HEK293 (cell line): Measurements from ENCODE around the gene RINL.
A peak's percentile ranks its signal among the peaks of the same experiment; 100 is the strongest.

Experiments
- BCL11A ChIP-seq: fragments of 450-650 bp; formaldehyde crosslinking; IDR thresholded peaks from 2 replicates; pipeline ENCODE4 v1.5.1; 2016; ENCODE audit warnings: low read depth, missing biosample characterization, missing genetic modification characterization
- GLIS1 ChIP-seq: fragments of 450-650 bp; formaldehyde crosslinking; IDR thresholded peaks from 2 replicates; pipeline ENCODE4 v1.5.1; 2016; ENCODE audit warnings: missing biosample characterization, missing genetic modification characterization
- KLF10 ChIP-seq: fragments of 450-650 bp; IDR thresholded peaks from 2 replicates; pipeline ENCODE4 v1.5.1; 2018; ENCODE audit warnings: missing biosample characterization, mild to moderate bottlenecking, missing genetic modification characterization
- SALL2 ChIP-seq: fragments of 450-650 bp; formaldehyde crosslinking; IDR thresholded peaks from 2 replicates; pipeline ENCODE4 v1.5.0; 2017; ENCODE audit warnings: missing biosample characterization, mild to moderate bottlenecking, missing genetic modification characterization, borderline replicate concordance
- ZBTB20 ChIP-seq: fragments of 450-650 bp; formaldehyde crosslinking; IDR thresholded peaks from 2 replicates; pipeline ENCODE4 v1.5.1; 2016; ENCODE audit warnings: missing biosample characterization, missing genetic modification characterization
- ZNF112 ChIP-seq: fragments of 450-650 bp; formaldehyde crosslinking; IDR thresholded peaks from 2 replicates; pipeline ENCODE4 v1.5.0; 2017; ENCODE audit warnings: missing biosample characterization, missing genetic modification characterization
- ZNF157 ChIP-seq: fragments of 450-650 bp; formaldehyde crosslinking; IDR thresholded peaks from 2 replicates; pipeline ENCODE4 v1.5.1; 2016; ENCODE audit warnings: missing biosample characterization, missing genetic modification characterization
- ZNF19 ChIP-seq: fragments of 450-650 bp; formaldehyde crosslinking; IDR thresholded peaks from 2 replicates; pipeline ENCODE4; 2016; ENCODE audit warnings: missing biosample characterization, missing genetic modification characterization, low read depth
- ZNF211 ChIP-seq: fragments of 450-650 bp; formaldehyde crosslinking; IDR thresholded peaks from 2 replicates; pipeline ENCODE4 v1.5.1; 2016; ENCODE audit warnings: low read depth, missing biosample characterization, missing genetic modification characterization
- ZNF221 ChIP-seq: fragments of 450-650 bp; formaldehyde crosslinking; IDR thresholded peaks from 2 replicates; pipeline ENCODE4 v1.5.1; 2017; ENCODE audit warnings: missing biosample characterization, missing genetic modification characterization, borderline replicate concordance
- ZNF23 ChIP-seq: fragments of 450-650 bp; formaldehyde crosslinking; IDR thresholded peaks from 2 replicates; pipeline ENCODE4 v1.5.1; 2016; ENCODE audit warnings: missing biosample characterization, missing genetic modification characterization, borderline replicate concordance
- ZNF416 ChIP-seq: fragments of 450-650 bp; formaldehyde crosslinking; IDR thresholded peaks from 2 replicates; pipeline ENCODE4 v1.5.1; 2016; ENCODE audit warnings: missing biosample characterization, missing genetic modification characterization
- ZNF501 ChIP-seq: fragments of 450-650 bp; formaldehyde crosslinking; IDR thresholded peaks from 2 replicates; pipeline ENCODE4 v1.5.1; 2016; ENCODE audit warnings: missing biosample characterization, missing genetic modification characterization
- ZNF529 ChIP-seq: fragments of 450-650 bp; formaldehyde crosslinking; IDR thresholded peaks from 2 replicates; pipeline ENCODE4 v1.5.1; 2017; ENCODE audit warnings: missing genetic modification characterization, missing biosample characterization; ENCODE audit not compliant: insufficient replicate concordance
- ZNF571 ChIP-seq: fragments of 450-650 bp; formaldehyde crosslinking; IDR thresholded peaks from 2 replicates; pipeline ENCODE4 v1.5.0; 2017; ENCODE audit warnings: missing biosample characterization, missing genetic modification characterization
- ZNF624 ChIP-seq: fragments of 450-650 bp; formaldehyde crosslinking; IDR thresholded peaks from 2 replicates; pipeline ENCODE4 v1.5.1; 2017; ENCODE audit warnings: missing biosample characterization, missing genetic modification characterization
- ZNF707 ChIP-seq: fragments of 450-650 bp; formaldehyde crosslinking; IDR thresholded peaks from 2 replicates; pipeline ENCODE4 v1.5.1; 2016; ENCODE audit warnings: missing biosample characterization, missing genetic modification characterization
- ZNF776 ChIP-seq: fragments of 450-650 bp; formaldehyde crosslinking; IDR thresholded peaks from 2 replicates; pipeline ENCODE4 v1.5.0; 2017; ENCODE audit warnings: missing biosample characterization, missing genetic modification characterization, borderline replicate concordance
- ZNF777 ChIP-seq: fragments of 450-650 bp; formaldehyde crosslinking; IDR thresholded peaks from 2 replicates; pipeline ENCODE4 v1.5.1; 2017; ENCODE audit warnings: missing biosample characterization, missing genetic modification characterization, borderline replicate concordance
- ZNF785 ChIP-seq: fragments of 450-650 bp; formaldehyde crosslinking; IDR thresholded peaks from 2 replicates; pipeline ENCODE4 v1.5.1; 2016; ENCODE audit warnings: missing biosample characterization, missing genetic modification characterization
- ZNF792 ChIP-seq: fragments of 450-650 bp; formaldehyde crosslinking; IDR thresholded peaks from 2 replicates; pipeline ENCODE4 v1.5.1; 2016; ENCODE audit warnings: missing biosample characterization, missing genetic modification characterization
- TF ChIP-seq, protein P1 (sequence below): fragments of 450-650 bp; formaldehyde crosslinking; IDR thresholded peaks from 2 replicates; pipeline ENCODE4 v1.5.1; 2017; ENCODE audit warnings: missing biosample characterization, missing genetic modification characterization
- TF ChIP-seq, protein P2 (sequence below): fragments of 450-650 bp; formaldehyde crosslinking; IDR thresholded peaks from 2 replicates; pipeline ENCODE4; 2016; ENCODE audit warnings: missing biosample characterization, missing genetic modification characterization
- TF ChIP-seq, protein P3 (sequence below): IDR thresholded peaks from 2 replicates; pipeline ENCODE4 v1.6.1; 2011; ENCODE audit warnings: mild to moderate bottlenecking, low read depth, low read length, borderline replicate concordance
- TF ChIP-seq, protein P4 (sequence below): fragments of 450-650 bp; formaldehyde crosslinking; IDR thresholded peaks from 2 replicates; pipeline ENCODE4 v1.5.1; 2017; ENCODE audit warnings: missing biosample characterization, mild to moderate bottlenecking, missing genetic modification characterization, moderate library complexity
- TF ChIP-seq, protein P5 (sequence below): fragments of 450-650 bp; formaldehyde crosslinking; IDR thresholded peaks from 2 replicates; pipeline ENCODE4 v1.5.1; 2017; ENCODE audit warnings: missing biosample characterization, missing genetic modification characterization
- TF ChIP-seq, protein P6 (sequence below): fragments of 450-650 bp; formaldehyde crosslinking; optimal IDR thresholded peaks from 2 replicates; pipeline ENCODE3; 2016; ENCODE audit warnings: missing biosample characterization, mild to moderate bottlenecking, missing genetic modification characterization
- TF ChIP-seq, protein P7 (sequence below): fragments of 450-650 bp; formaldehyde crosslinking; IDR thresholded peaks from 2 replicates; pipeline ENCODE4 v1.5.1; 2016; ENCODE audit warnings: missing biosample characterization, missing genetic modification characterization, borderline replicate concordance

The RINL gene

DNA sequence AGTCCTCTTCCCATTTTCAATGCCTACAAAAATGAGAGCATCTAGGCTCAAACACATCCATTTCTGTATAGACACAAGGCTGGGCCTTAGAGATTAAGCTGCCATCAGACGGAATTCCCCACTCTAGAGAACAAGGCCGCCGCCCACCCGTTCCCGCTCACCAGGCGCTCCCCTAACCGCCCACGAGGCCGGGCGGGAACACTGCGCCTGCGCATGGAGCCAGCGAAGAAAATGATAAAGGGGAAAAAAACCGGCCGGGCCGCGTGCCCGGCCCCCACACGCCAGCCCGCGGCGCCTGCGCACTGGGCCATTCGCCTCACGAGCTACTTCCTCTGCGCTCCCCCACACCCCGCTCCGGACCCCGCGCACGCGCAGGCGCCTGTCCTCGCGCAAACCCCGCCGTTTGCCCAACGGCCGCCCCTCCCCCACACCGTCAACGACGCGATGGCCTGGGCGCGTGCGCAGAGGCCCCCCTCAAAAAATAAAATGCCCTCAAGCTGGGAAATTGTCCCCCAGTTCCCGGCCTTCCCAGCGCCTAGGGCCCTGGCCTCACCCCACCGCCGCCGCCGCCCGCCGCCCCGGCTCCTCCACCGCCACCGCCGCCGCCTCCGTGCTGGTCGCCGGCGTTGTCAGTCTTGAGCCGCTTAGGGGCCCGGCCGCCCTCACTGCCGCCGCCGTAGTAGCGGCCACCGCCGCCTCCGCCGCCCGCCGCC is 28.8 kb downstream of the RINL start (continued):
- TF ChIP-seq ZNF211: no peak
- no peak for TF ChIP-seq ZNF112 (tag by site-specific recombination)
- TF ChIP-seq ZNF501: peak; percentile 94; the same call in 1 of the 2 replicates
- no peak for TF ChIP-seq ZNF571 (tag by site-specific recombination)
- TF ChIP-seq ZNF776: no peak
- TF ChIP-seq, protein P1, sequence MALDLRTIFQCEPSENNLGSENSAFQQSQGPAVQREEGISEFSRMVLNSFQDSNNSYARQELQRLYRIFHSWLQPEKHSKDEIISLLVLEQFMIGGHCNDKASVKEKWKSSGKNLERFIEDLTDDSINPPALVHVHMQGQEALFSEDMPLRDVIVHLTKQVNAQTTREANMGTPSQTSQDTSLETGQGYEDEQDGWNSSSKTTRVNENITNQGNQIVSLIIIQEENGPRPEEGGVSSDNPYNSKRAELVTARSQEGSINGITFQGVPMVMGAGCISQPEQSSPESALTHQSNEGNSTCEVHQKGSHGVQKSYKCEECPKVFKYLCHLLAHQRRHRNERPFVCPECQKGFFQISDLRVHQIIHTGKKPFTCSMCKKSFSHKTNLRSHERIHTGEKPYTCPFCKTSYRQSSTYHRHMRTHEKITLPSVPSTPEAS: no peak
- TF ChIP-seq, protein P2, sequence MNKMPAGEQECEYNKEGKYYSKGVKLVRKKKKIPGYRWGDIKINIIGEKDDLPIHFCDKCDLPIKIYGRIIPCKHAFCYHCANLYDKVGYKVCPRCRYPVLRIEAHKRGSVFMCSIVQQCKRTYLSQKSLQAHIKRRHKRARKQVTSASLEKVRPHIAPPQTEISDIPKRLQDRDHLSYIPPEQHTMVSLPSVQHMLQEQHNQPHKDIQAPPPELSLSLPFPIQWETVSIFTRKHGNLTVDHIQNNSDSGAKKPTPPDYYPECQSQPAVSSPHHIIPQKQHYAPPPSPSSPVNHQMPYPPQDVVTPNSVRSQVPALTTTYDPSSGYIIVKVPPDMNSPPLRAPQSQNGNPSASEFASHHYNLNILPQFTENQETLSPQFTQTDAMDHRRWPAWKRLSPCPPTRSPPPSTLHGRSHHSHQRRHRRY: no peak
- TF ChIP-seq, protein P3, sequence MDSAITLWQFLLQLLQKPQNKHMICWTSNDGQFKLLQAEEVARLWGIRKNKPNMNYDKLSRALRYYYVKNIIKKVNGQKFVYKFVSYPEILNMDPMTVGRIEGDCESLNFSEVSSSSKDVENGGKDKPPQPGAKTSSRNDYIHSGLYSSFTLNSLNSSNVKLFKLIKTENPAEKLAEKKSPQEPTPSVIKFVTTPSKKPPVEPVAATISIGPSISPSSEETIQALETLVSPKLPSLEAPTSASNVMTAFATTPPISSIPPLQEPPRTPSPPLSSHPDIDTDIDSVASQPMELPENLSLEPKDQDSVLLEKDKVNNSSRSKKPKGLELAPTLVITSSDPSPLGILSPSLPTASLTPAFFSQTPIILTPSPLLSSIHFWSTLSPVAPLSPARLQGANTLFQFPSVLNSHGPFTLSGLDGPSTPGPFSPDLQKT: no peak
- no peak for TF ChIP-seq ZNF19 (tag by site-specific recombination)
- 0 out of 2 replicates have a peak, but pooled peaks have one; percentile 13 for TF ChIP-seq ZNF221 (tag by site-specific recombination)
- no peak for TF ChIP-seq ZNF707 (tag by site-specific recombination)
- TF ChIP-seq ZBTB20 (tag by site-specific recombination): 0 out of 2 replicates have a peak, but pooled peaks have one; percentile 36
- 0 out of 2 replicates have a peak, but pooled peaks have one; percentile 48 for TF ChIP-seq ZNF785 (tag by site-specific recombination)
- no peak for TF ChIP-seq BCL11A (tag by site-specific recombination)
- no peak for TF ChIP-seq ZNF23 (tag by site-specific recombination)
- TF ChIP-seq, protein P4, sequence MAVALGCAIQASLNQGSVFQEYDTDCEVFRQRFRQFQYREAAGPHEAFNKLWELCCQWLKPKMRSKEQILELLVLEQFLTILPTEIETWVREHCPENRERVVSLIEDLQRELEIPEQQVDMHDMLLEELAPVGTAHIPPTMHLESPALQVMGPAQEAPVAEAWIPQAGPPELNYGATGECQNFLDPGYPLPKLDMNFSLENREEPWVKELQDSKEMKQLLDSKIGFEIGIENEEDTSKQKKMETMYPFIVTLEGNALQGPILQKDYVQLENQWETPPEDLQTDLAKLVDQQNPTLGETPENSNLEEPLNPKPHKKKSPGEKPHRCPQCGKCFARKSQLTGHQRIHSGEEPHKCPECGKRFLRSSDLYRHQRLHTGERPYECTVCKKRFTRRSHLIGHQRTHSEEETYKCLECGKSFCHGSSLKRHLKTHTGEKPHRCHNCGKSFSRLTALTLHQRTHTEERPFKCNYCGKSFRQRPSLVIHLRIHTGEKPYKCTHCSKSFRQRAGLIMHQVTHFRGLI: peak; percentile 13; the same call in 1 of the 2 replicates
- TF ChIP-seq, protein P5, sequence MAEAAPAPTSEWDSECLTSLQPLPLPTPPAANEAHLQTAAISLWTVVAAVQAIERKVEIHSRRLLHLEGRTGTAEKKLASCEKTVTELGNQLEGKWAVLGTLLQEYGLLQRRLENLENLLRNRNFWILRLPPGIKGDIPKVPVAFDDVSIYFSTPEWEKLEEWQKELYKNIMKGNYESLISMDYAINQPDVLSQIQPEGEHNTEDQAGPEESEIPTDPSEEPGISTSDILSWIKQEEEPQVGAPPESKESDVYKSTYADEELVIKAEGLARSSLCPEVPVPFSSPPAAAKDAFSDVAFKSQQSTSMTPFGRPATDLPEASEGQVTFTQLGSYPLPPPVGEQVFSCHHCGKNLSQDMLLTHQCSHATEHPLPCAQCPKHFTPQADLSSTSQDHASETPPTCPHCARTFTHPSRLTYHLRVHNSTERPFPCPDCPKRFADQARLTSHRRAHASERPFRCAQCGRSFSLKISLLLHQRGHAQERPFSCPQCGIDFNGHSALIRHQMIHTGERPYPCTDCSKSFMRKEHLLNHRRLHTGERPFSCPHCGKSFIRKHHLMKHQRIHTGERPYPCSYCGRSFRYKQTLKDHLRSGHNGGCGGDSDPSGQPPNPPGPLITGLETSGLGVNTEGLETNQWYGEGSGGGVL (tag by site-specific recombination): peak; percentile 60
- TF ChIP-seq KLF10 (tag by site-specific recombination): peak; percentile 66
- no peak for TF ChIP-seq ZNF529
- TF ChIP-seq ZNF792 (tag by site-specific recombination): peak; percentile 32; the same call in 1 of the 2 replicates
- no peak for TF ChIP-seq ZNF157
- TF ChIP-seq SALL2: no peak
- TF ChIP-seq GLIS1 (tag by site-specific recombination): peak; percentile 62
- TF ChIP-seq, protein P6, sequence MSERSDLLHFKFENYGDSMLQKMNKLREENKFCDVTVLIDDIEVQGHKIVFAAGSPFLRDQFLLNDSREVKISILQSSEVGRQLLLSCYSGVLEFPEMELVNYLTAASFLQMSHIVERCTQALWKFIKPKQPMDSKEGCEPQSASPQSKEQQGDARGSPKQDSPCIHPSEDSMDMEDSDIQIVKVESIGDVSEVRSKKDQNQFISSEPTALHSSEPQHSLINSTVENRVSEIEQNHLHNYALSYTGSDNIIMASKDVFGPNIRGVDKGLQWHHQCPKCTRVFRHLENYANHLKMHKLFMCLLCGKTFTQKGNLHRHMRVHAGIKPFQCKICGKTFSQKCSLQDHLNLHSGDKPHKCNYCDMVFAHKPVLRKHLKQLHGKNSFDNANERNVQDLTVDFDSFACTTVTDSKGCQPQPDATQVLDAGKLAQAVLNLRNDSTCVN (tag by site-specific recombination): peak; percentile 99
- TF ChIP-seq ZNF624 (tag by site-specific recombination): no peak
- no peak; the same call in 1 of the 2 replicates for TF ChIP-seq ZNF777 (tag by site-specific recombination)
- TF ChIP-seq, protein P7, sequence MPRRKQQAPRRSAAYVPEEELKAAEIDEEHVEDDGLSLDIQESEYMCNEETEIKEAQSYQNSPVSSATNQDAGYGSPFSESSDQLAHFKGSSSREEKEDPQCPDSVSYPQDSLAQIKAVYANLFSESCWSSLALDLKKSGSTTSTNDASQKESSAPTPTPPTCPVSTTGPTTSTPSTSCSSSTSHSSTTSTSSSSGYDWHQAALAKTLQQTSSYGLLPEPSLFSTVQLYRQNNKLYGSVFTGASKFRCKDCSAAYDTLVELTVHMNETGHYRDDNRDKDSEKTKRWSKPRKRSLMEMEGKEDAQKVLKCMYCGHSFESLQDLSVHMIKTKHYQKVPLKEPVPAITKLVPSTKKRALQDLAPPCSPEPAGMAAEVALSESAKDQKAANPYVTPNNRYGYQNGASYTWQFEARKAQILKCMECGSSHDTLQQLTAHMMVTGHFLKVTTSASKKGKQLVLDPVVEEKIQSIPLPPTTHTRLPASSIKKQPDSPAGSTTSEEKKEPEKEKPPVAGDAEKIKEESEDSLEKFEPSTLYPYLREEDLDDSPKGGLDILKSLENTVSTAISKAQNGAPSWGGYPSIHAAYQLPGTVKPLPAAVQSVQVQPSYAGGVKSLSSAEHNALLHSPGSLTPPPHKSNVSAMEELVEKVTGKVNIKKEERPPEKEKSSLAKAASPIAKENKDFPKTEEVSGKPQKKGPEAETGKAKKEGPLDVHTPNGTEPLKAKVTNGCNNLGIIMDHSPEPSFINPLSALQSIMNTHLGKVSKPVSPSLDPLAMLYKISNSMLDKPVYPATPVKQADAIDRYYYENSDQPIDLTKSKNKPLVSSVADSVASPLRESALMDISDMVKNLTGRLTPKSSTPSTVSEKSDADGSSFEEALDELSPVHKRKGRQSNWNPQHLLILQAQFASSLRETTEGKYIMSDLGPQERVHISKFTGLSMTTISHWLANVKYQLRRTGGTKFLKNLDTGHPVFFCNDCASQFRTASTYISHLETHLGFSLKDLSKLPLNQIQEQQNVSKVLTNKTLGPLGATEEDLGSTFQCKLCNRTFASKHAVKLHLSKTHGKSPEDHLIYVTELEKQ (tag by site-specific recombination): no peak; the same call in 1 of the 2 replicates
- no peak for TF ChIP-seq ZNF416 (tag by site-specific recombination)
